Brain microvascular endothelial cell (primary cell): Measurements from ENCODE around the gene CCDC197.

Experiments
- DNase-seq: peaks from one replicate; pipeline ENCODE4 v3.0.0-alpha.2; 2020
- H3K27ac ChIP-seq: fragments of 250-450 bp; sonication (Bioruptor Pico); 2 replicates; pipeline ENCODE4 v1.5.1; 2020; ENCODE audit warnings: mild to moderate bottlenecking, moderate library complexity
- H3K27me3 ChIP-seq: fragments of 250-450 bp; sonication (Bioruptor Pico); replicated peaks from 2 replicates; pipeline ENCODE4 v1.5.1; 2020; ENCODE audit warnings: mild to moderate bottlenecking
- H3K36me3 ChIP-seq: fragments of 250-450 bp; sonication (Bioruptor Pico); replicated peaks from 2 replicates; pipeline ENCODE4 v1.5.1; 2020; ENCODE audit warnings: mild to moderate bottlenecking
- H3K4me3 ChIP-seq: 2 replicates; pipeline ENCODE4 v1.5.1; 2011; ENCODE audit warnings: low read depth, mild to moderate bottlenecking, control low read depth, low read length, moderate library complexity
- CTCF ChIP-seq: IDR thresholded peaks from 2 replicates; pipeline ENCODE4 v1.5.1; 2011; ENCODE audit warnings: low read depth, mild to moderate bottlenecking, moderate library complexity, low read length, control low read depth, inconsistent platforms; ENCODE audit errors: missing control alignments
- in situ Hi-C: cut with HindIII; loops from 2 replicates; pipeline ENCODE4 v1.10.0; 2017; ENCODE audit warnings: low sequenced_read_pairs, low pct_ligation_motif_present

CCDC197 gene

GRCh38 chr14:94030571-94030970 lies 33.5 kb downstream of the CCDC197 start:
- Histone ChIP-seq H3K36me3 (no peaks in the 10 kb centered on the region), H3K27ac (no peak overlapping the region), H3K4me3 (no peak overlapping the region), H3K27me3 (no peaks in the 10 kb centered on the region)
- in situ Hi-C loops = no loop called here
- no peak for DNase-seq
- no peak for TF ChIP-seq CTCF

DNA sequence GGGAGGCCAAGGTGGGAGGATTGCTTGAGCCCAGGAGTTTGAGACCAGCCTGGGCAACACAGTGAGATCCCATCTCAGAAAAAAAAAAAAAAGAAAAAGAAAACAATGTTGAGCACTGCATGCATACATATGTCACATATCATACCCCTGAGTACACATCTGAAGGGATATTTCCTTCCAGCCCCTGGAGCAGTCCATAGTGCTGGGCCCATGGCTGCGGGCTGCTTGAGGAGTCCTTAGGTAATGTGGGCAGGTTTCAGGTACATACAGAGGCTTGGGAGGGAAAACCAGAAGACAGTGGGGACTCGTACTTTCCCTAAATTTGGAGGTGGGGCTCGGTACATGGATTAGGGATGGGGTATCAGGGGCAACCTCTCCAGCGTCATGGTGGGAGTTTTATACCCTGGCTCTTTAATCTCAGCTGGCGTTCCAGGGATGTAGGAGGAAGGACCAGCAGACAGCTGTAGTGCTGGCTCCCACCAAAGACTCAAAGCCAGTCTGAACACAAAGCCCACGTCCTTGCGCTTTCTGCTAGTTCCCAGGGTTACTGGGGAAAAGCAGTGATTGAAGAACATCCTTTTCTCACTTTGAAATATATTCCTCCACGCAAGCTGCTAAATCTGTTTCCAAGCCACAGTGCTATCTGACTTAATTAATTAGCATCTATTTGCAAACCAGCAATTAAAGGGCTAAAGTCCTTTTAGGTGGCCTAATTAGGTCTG lies 34.2 kb downstream of the CCDC197 start:
- TF ChIP-seq CTCF = no peak

GRCh38 chr14:94031883-94032279 lies 34.8 kb downstream of the CCDC197 start:
- no peak for TF ChIP-seq CTCF
- no peak overlapping the region for H3K27ac ChIP-seq

More for the DNA sequence above, 34.2 kb downstream of the CCDC197 start:
- Histone ChIP-seq H3K27ac (no peak overlapping the region), H3K27me3 (no peaks in the 10 kb centered on the region), H3K36me3 (no peaks in the 10 kb centered on the region), H3K4me3 (no peak overlapping the region)
- in situ Hi-C loops = no loop called here
- DNase-seq = no peak

DNA sequence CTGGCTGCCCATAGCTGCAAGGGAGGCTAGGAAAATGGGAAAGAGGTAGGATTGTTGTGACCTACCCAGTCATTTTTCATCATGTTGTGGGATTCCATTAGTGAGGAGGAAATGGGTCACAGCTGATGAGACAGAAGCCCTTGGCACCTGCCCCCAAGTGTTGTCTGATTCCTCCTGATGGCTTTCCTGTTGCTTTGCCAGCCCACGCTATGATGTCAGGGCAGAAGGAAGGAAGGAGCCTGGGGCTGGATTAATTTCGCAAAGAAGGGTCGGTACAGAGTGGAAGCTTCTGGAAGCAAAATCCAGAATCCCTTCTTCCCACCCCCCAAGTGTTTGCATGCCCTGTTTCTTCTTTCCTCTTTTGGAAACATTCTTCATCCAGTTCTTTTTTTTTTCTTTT lies 37.8 kb downstream of the CCDC197 start:
- no peaks in the 10 kb centered on the region for H3K27me3 ChIP-seq
- no peak for TF ChIP-seq CTCF
- no peak for DNase-seq
- no peak overlapping the region for H3K27ac ChIP-seq
- in situ Hi-C loops = no loop called here
- H3K36me3 ChIP-seq = no peaks in the 10 kb centered on the region
- no peak overlapping the region for H3K4me3 ChIP-seq

More at GRCh38 chr14:94031883-94032279, 34.8 kb downstream of the CCDC197 start:
- in situ Hi-C loops = no loop called here
- H3K36me3 ChIP-seq = no peaks in the 10 kb centered on the region
- DNase-seq = no peak
- no peaks in the 10 kb centered on the region for H3K27me3 ChIP-seq
- no peak overlapping the region for H3K4me3 ChIP-seq

GRCh38 chr14:94036313-94037167 lies 39.4 kb downstream of the CCDC197 start:
- in situ Hi-C loops = no loop called here
- H3K27ac ChIP-seq = no peak overlapping the region
- peak; percentile 77 for DNase-seq
- peak; percentile 94 for TF ChIP-seq CTCF
- H3K27me3 ChIP-seq = no peaks in the 10 kb centered on the region
- H3K36me3 ChIP-seq = no peaks in the 10 kb centered on the region
- no peak overlapping the region for H3K4me3 ChIP-seq
